Activated CD8-positive, alpha-beta memory T cell treated with anti-CD3 and anti-CD28 coated beads, Interleukin-2, amount 10 ng/mL, durations not matched to agents 7 days and 5 days (primary cell): ENCODE results near the gene SPSB3. TPM values are rescaled to one million over a fixed set of nuclear protein-coding genes. Genes with fewer than 3 reads are reported as not detected.

ENCODE experiments used
- ATAC-seq: fragments of 150-1000 bp; cut with Tn5 transposase; one replicate; pipeline ENCODE4 v1.10.0; 2021; ENCODE audit warnings: moderate library complexity
- CTCF ChIA-PET: fragments of 350-600 bp; sonication (Branson Sonifier 250); formaldehyde crosslinking; loops from one replicate; lab custom pipeline; 2021; ENCODE audit warnings: antibody characterized with exemption; lab: Charles Lee
- DNase-seq: peaks from one replicate; pipeline ENCODE4 v3.0.0-alpha.2; 2020
- H3K27ac Mint-ChIP-seq: one replicate; pipeline ENCODE4 v1.8.0; 2021; ENCODE audit warnings: mild to moderate bottlenecking, mixed read lengths
- H3K27me3 Mint-ChIP-seq: one replicate; pipeline ENCODE4 v1.8.0; 2021; ENCODE audit warnings: mixed read lengths
- H3K36me3 Mint-ChIP-seq: one replicate; pipeline ENCODE4 v1.8.0; 2021; ENCODE audit warnings: mild to moderate bottlenecking, mixed read lengths
- H3K4me1 Mint-ChIP-seq: one replicate; pipeline ENCODE4 v1.8.0; 2021; ENCODE audit warnings: mixed read lengths
- H3K4me3 Mint-ChIP-seq: one replicate; pipeline ENCODE4 v1.8.0; 2021; ENCODE audit warnings: mild to moderate bottlenecking, moderate library complexity, mixed read lengths
- H3K9me3 Mint-ChIP-seq: one replicate; pipeline ENCODE4 v1.8.0; 2022; ENCODE audit warnings: low read depth, mixed read lengths
- total RNA-seq, 2 experiments: library from RNA; stranded (reverse); gene quantifications; one replicate each; pipeline ENCODE4 v1.2.3, GENCODE V29; 2021

SPSB3 gene
- total RNA-seq, 2 experiments from 2014 or later: 35.7 to 36.5 TPM

DNA sequence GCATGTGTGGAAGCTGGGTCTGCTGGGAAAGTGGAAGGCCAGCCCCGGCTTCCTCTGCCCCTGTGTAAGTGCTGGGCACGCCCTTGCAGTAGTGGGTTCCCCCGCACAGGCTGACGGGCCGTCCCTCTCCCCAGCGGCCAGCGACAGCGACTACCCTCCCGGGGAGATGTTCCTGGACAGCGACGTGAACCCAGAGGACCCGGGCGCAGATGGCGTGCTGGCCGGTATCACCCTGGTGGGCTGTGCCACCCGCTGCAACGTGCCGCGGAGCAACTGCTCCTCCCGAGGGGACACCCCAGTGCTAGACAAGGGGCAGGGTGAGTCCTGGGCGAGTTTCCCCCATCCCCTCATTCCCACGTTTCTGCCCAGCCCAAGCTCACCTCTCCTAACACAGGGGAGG is 16.5 kb downstream of the SPSB3 start:
- DNase-seq (no peak), ATAC-seq (no peak)
- H3K4me1 Mint-ChIP-seq: peaks cover 4% of the 10 kb centered on the region
- no peaks in the 10 kb centered on the region for H3K9me3 Mint-ChIP-seq
- H3K27ac Mint-ChIP-seq: no peak overlapping the region
- no peak overlapping the region for H3K4me3 Mint-ChIP-seq
- CTCF ChIA-PET: interaction anchor here (0.9 kb wide), 1 partner anchor 42 kb away, joined by 3 read pairs; no protein-coding TSS in a partner anchor
- H3K36me3 Mint-ChIP-seq: peaks cover 6% of the 10 kb centered on the region
- H3K27me3 Mint-ChIP-seq: no peaks in the 10 kb centered on the region

DNA sequence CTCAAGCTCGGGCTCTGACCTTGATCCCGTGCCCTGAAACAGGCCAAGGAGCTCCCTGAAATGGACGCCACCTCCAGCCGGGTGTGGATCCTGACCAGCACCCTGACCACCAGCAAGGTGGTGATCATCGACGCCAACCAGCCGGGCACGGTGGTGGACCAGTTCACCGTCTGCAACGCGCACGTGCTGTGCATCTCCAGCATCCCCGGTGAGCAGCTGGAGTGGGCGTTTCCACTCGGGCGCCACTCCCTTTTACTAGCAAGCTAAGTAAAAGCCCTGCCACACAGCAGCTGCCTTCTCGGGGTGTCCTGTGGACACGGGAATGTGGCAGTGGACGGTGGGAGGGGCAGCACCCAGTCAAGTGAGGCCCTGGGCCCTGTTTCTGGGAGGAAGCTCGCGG is 17.4 kb downstream of the SPSB3 start:
- Mint-ChIP-seq H3K27ac (no peak overlapping the region), H3K27me3 (no peaks in the 10 kb centered on the region), H3K36me3 (peaks cover 6% of the 10 kb centered on the region), H3K4me3 (no peak overlapping the region), H3K4me1 (peaks cover under 1% of the 10 kb centered on the region), H3K9me3 (no peaks in the 10 kb centered on the region)
- no peak for ATAC-seq
- CTCF ChIA-PET: interaction anchor here (0.6 to 1.6 kb wide), 4 partner anchors 9 to 365 kb away, joined by 3 read pairs; no protein-coding TSS in a partner anchor
- DNase-seq: no peak

DNA sequence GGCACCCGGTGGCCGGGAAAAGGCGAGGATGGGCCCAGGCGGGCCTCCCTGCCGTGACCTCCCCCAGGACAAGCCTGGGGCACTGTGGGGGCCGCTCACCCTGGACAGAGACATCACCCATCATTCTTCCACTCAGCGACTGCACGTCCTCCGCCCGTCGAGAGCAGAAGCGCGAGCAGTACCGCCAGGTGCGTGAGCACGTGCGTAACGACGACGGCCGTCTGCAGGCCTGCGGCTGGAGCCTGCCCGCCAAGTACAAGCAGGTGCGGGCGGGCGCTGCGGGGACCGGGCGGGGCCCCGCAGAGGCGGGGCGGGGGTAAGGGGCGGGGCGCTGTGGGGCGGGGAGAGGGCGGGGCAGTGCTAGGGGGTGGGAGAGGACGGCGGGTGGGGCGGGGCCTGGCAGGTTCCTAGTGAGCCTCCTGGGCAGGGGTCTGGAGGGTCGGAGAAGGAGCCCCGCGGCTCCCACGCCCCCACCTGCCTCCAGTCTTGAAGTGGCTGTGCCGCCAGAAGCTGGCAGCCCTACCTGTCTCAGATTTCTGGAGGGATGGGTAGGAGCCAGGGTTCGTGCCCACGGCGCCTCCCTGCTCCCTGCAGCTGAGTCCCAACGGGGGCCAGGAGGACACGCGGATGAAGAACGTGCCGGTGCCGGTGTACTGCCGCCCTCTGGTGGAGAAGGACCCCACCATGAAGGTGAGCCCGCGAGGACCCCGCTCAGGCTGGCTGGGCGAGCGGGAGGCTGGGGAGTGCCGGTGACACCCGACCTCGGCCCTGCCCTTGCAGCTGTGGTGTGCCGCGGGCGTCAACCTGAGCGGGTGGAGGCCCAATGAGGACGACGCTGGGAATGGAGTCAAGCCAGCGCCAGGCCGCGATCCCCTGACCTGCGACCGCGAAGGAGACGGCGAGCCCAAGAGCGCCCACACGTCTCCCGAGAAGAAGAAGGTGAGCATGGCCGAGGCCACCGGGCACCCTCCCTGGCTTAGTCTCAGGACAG is 18.6 kb downstream of the SPSB3 start:
- DNase-seq (no peak), ATAC-seq (no peak)
- Mint-ChIP-seq H3K27ac (no peak overlapping the region), H3K27me3 (no peaks in the 10 kb centered on the region), H3K36me3 (peaks cover 6% of the 10 kb centered on the region), H3K4me1 (no peaks in the 10 kb centered on the region), H3K4me3 (no peak overlapping the region), H3K9me3 (no peaks in the 10 kb centered on the region)
- CTCF ChIA-PET: interaction anchor here (0.6 to 1.6 kb wide), 2 partner anchors 10 kb away, joined by 3 read pairs; no protein-coding TSS in a partner anchor

GRCh38 chr16:1762879-1763520 is 19.4 kb downstream of the SPSB3 start:
- no peaks in the 10 kb centered on the region for H3K27me3 Mint-ChIP-seq
- CTCF ChIA-PET: no interaction called here
- no peak overlapping the region for H3K4me3 Mint-ChIP-seq
- peaks cover 4% of the 10 kb centered on the region for H3K36me3 Mint-ChIP-seq
- ATAC-seq (no peak), DNase-seq (no peak)
- peaks cover 2% of the 10 kb centered on the region for H3K4me1 Mint-ChIP-seq
- H3K27ac Mint-ChIP-seq: no peak overlapping the region
- H3K9me3 Mint-ChIP-seq: no peaks in the 10 kb centered on the region

- DNase-seq: no peak
- CTCF ChIA-PET: no interaction called here
- peaks cover 4% of the 10 kb centered on the region for H3K36me3 Mint-ChIP-seq
- ATAC-seq: no peak
- peaks cover 7% of the 10 kb centered on the region for H3K4me1 Mint-ChIP-seq
- H3K27ac Mint-ChIP-seq: no peak overlapping the region
- no peak overlapping the region for H3K4me3 Mint-ChIP-seq
- H3K9me3 Mint-ChIP-seq: no peaks in the 10 kb centered on the region
- no peaks in the 10 kb centered on the region for H3K27me3 Mint-ChIP-seq
Measured at GRCh38 chr16:1762196-1762878, 20.0 kb downstream of the SPSB3 start.

DNA sequence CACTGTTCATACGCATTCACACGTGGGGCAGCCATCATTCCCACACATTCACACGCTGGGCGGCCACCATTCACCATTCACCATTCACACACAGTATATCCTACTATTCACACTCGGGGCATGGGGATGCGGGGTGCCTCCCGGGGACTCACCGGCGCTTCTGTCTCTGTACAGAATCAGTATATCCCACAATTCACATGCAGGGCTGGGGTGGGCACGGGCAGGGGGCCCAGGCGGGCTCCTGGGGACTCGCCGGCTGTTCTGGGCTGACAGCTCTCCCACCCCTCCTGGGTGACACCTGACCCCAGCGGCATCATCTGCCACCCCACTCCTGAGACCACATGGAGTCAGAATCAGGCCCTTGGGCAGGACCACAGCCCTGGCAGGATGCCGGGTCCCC is 20.6 kb downstream of the SPSB3 start:
- no peaks in the 10 kb centered on the region for H3K27me3 Mint-ChIP-seq
- no peak overlapping the region for H3K27ac Mint-ChIP-seq
- H3K36me3 Mint-ChIP-seq: peaks cover 4% of the 10 kb centered on the region
- CTCF ChIA-PET: no interaction called here
- no peak overlapping the region for H3K4me3 Mint-ChIP-seq
- ATAC-seq: no peak
- DNase-seq: no peak
- no peaks in the 10 kb centered on the region for H3K9me3 Mint-ChIP-seq
- peaks cover 13% of the 10 kb centered on the region for H3K4me1 Mint-ChIP-seq

GRCh38 chr16:1760911-1761310 is 21.5 kb downstream of the SPSB3 start:
- no peak for DNase-seq
- Mint-ChIP-seq H3K36me3 (peaks cover 4% of the 10 kb centered on the region), H3K27me3 (no peaks in the 10 kb centered on the region), H3K4me3 (no peak overlapping the region), H3K9me3 (no peaks in the 10 kb centered on the region), H3K4me1 (peaks cover 16% of the 10 kb centered on the region), H3K27ac (no peak overlapping the region)
- CTCF ChIA-PET: no interaction called here
- no peak for ATAC-seq

DNA sequence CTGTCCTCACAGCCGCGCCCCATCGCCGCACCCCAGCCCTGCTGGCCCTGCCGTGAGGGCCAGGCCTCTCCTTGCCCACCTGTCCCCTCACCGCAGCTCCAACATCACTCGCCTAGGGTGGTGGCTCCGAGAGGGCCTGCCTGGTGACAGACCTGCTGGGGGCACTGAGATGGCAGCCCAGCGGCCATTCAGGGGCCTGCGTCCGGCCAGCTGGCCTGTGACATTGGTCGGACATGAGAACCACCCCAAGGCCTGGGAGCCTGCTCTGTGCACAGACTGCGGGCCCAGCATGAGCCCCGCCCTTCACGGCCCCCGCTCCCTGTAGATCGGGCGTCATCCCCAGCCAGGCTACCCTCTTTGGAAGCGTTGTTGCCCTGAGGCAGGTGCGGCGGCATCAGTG is 22.9 kb downstream of the SPSB3 start:
- Mint-ChIP-seq H3K27me3 (no peaks in the 10 kb centered on the region), H3K4me1 (peaks cover 17% of the 10 kb centered on the region), H3K4me3 (no peak overlapping the region), H3K27ac (no peak overlapping the region), H3K36me3 (peaks cover 4% of the 10 kb centered on the region), H3K9me3 (no peaks in the 10 kb centered on the region)
- DNase-seq: no peak
- CTCF ChIA-PET: no interaction called here
- ATAC-seq: no peak

DNA sequence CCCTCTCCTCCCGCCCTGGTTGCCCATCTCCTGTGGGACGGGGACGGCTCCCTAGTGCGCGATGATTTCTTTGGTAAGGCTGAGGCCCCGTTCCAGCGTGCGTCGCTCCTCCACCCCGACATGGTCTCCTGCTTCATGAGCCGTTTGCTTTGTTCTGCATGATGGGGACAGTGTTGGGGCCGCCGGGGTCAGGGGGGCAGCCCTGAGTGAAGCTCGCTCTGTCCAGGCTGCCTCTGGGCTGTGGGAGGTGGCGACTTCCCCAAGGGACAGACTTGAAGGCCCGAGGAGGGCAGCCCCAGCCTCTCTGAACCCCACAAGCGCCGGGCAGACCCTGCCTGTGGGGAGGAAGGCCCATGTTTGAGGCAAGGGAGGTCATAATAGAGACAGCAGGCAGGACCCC is 23.4 kb downstream of the SPSB3 start:
- Mint-ChIP-seq H3K9me3 (no peaks in the 10 kb centered on the region), H3K4me1 (peaks cover 17% of the 10 kb centered on the region), H3K36me3 (peaks cover 4% of the 10 kb centered on the region), H3K4me3 (no peak overlapping the region), H3K27me3 (no peaks in the 10 kb centered on the region), H3K27ac (no peak overlapping the region)
- DNase-seq (no peak), ATAC-seq (no peak)
- CTCF ChIA-PET: no interaction called here

GRCh38 chr16:1757714-1758461 is 24.5 kb downstream of the SPSB3 start:
- Mint-ChIP-seq H3K4me1 (peaks cover 17% of the 10 kb centered on the region), H3K9me3 (no peaks in the 10 kb centered on the region), H3K4me3 (no peak overlapping the region), H3K36me3 (peaks cover 5% of the 10 kb centered on the region), H3K27ac (peak overlapping the region; percentile 61), H3K27me3 (no peaks in the 10 kb centered on the region)
- DNase-seq (no peak), ATAC-seq (no peak)
- CTCF ChIA-PET: interaction anchor here (1.0 to 1.4 kb wide), 2 partner anchors 50 to 52 kb away, joined by 3 read pairs; partner anchors contain the start of gene MAPK8IP3

DNA sequence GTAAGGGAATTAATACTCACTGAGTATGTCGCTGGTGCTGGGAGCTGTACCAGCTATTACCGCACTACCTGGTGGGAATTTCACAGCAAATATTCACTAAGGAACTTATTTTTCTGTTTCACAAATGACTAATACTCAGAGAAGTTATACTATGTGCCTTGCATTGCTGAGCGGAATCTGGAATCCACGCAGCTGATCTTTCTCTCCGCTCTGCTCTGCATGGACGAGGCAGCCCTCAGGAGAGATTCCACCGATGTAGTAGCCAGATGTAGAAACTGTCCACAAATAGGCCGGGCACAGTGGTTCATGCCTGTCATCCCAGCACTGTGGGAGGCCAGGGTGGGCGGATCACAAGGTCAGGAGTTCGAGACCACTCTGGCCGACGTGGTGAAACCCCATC is 28.2 kb downstream of the SPSB3 start:
- ATAC-seq (no peak), DNase-seq (no peak)
- Mint-ChIP-seq H3K27me3 (no peaks in the 10 kb centered on the region), H3K9me3 (no peaks in the 10 kb centered on the region), H3K27ac (no peak overlapping the region), H3K4me3 (no peak overlapping the region), H3K4me1 (peaks cover 17% of the 10 kb centered on the region), H3K36me3 (peaks cover 4% of the 10 kb centered on the region)
- CTCF ChIA-PET: interaction anchor here (1.8 kb wide), 1 partner anchor 31 kb away, joined by 4 read pairs; no protein-coding TSS in a partner anchor

DNA sequence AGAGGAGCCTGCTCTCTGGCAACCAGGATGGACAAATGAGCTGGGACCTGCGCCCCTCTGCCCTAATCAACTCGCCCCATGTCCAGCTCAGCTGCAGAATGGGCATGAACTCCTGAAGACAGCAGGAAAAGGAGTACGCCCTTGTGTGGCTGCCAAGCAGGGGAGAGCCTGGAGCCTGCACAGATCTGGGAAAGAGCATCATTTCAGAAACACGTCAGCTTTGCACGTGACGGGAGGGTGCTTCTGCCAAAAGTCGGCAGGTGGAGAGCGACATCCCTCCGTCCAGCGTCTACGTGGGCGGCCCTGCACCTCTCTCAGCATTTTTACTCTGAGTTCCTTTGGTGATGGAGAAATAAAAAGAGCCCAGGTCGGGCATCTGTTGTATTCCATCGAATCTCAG is 29.5 kb downstream of the SPSB3 start:
- no peak overlapping the region for H3K4me3 Mint-ChIP-seq
- H3K27me3 Mint-ChIP-seq: no peaks in the 10 kb centered on the region
- H3K4me1 Mint-ChIP-seq: peaks cover 14% of the 10 kb centered on the region
- no peak for ATAC-seq
- peaks cover 4% of the 10 kb centered on the region for H3K36me3 Mint-ChIP-seq
- no peak for DNase-seq
- H3K9me3 Mint-ChIP-seq: no peaks in the 10 kb centered on the region
- CTCF ChIA-PET: no interaction called here
- H3K27ac Mint-ChIP-seq: no peak overlapping the region

DNA sequence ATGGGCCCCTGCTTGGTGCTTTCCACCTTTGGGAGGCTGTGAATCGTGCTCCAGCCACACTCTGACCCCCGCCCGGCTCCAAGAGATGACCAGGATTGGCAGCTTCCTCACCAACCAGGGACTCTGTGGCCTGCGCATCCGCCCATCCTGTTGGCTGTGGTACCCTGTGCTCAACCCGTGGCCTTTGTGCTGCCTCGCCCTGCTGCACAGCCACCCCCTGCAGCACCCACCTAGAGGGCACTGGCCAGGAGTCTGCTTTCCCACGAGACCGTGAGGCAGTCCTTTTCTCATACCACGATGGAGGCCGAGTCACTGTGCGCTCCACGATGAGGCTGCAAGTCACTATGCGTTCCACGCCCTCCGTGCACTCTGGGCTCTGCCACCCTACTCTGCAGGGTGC is 30.4 kb downstream of the SPSB3 start:
- peaks cover 6% of the 10 kb centered on the region for H3K4me1 Mint-ChIP-seq
- CTCF ChIA-PET: no interaction called here
- H3K36me3 Mint-ChIP-seq: peaks cover 4% of the 10 kb centered on the region
- H3K27me3 Mint-ChIP-seq: no peaks in the 10 kb centered on the region
- no peak overlapping the region for H3K4me3 Mint-ChIP-seq
- no peak for ATAC-seq
- no peak overlapping the region for H3K27ac Mint-ChIP-seq
- H3K9me3 Mint-ChIP-seq: no peaks in the 10 kb centered on the region
- DNase-seq: no peak
